Measurements from ENCODE around the gene LEP. TPM values are rescaled to one million over a fixed set of nuclear protein-coding genes. Genes with fewer than 3 reads are reported as not detected.

LEP gene
- total and polyA plus RNA-seq, 2 donors from 2014 or later: not detected

DNA sequence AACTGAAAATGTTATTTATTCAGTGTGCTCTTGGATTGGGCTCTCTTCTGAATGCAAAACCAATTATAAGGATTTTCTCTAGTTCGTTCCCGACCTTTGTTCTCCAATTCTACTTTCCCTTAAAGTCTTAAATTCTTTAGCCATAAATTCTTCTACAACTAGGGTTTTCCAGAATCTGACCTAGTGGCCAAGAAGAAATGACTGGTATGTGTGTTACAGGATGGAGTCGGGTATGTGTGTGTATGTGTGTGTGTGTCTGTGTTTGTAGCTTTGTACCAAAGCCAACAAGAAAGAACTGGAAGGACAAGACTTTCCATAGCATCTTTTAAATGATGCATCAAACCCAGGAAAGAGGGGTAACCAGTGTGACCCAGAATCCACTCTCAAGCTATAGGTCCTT is 25.8 kb upstream of the LEP start:
- FAIRE-seq (no peak), DNase-seq (peak in 1 of 5 donors; percentile 39)
- H3K36me3 ChIP-seq (ENCODE audit: control insufficient read depth in 2 of 3, insufficient read depth in 3 of 3, low read length in 3 of 3): no peaks in the 10 kb centered on the region
- TF ChIP-seq, protein P1, sequence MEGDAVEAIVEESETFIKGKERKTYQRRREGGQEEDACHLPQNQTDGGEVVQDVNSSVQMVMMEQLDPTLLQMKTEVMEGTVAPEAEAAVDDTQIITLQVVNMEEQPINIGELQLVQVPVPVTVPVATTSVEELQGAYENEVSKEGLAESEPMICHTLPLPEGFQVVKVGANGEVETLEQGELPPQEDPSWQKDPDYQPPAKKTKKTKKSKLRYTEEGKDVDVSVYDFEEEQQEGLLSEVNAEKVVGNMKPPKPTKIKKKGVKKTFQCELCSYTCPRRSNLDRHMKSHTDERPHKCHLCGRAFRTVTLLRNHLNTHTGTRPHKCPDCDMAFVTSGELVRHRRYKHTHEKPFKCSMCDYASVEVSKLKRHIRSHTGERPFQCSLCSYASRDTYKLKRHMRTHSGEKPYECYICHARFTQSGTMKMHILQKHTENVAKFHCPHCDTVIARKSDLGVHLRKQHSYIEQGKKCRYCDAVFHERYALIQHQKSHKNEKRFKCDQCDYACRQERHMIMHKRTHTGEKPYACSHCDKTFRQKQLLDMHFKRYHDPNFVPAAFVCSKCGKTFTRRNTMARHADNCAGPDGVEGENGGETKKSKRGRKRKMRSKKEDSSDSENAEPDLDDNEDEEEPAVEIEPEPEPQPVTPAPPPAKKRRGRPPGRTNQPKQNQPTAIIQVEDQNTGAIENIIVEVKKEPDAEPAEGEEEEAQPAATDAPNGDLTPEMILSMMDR (IDR thresholded peaks at IDR 0.05; ENCODE audit: borderline replicate concordance, extremely low read depth, insufficient read depth): no peak
- no peaks in the 10 kb centered on the region for H3K27me3 ChIP-seq (ENCODE audit: control insufficient read depth, insufficient read depth, low read length)
- H3K27ac ChIP-seq (ENCODE audit: low read depth in 2 of 2, low read length in 2 of 2): no peak overlapping the region
- no peak overlapping the region for H3K4me3 ChIP-seq (ENCODE audit: low read length in 3 of 3)
- no peak overlapping the region for H3K9ac ChIP-seq (ENCODE audit: low read length in 3 of 3)
- no peaks in the 10 kb centered on the region for H3K9me3 ChIP-seq (ENCODE audit: control insufficient read depth in 2 of 3, insufficient read depth in 1 of 3, low read length in 3 of 3)
- intact Hi-C loops (cut with DNase I): no loop called here
- no peaks in the 10 kb centered on the region for H3K4me1 ChIP-seq (ENCODE audit: control insufficient read depth in 2 of 3, insufficient read depth in 2 of 3, low read depth in 1 of 3, low read length in 3 of 3)

DNA sequence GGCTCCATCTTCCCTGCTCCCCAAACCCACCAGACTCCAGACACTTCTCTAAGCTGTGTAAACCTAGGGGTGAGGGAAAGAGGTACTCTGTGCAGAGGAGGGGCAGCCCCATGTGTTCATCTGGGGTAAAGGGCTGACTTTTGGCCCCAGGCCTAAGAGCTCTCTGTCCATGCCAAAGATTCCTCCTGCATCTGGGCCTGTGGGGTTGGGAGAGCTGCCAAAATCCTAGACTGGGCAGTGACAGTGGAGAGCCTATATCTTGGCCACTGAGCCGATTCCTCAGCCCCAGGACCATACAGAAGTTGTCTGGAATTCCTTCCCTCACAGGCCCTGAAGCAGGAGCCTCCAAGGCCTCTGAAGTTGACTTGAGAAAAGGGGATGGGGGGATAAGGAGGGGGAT is 25.3 kb upstream of the LEP start:
- Histone ChIP-seq H3K9me3 (ENCODE audit: control insufficient read depth in 2 of 3, insufficient read depth in 1 of 3, low read length in 3 of 3) (no peaks in the 10 kb centered on the region), H3K4me3 (ENCODE audit: low read length in 3 of 3) (no peak overlapping the region), H3K27ac (ENCODE audit: low read depth in 2 of 2, low read length in 2 of 2) (no peak overlapping the region), H3K27me3 (ENCODE audit: control insufficient read depth, insufficient read depth, low read length) (no peaks in the 10 kb centered on the region), H3K36me3 (ENCODE audit: control insufficient read depth in 2 of 3, insufficient read depth in 3 of 3, low read length in 3 of 3) (no peaks in the 10 kb centered on the region), H3K9ac (ENCODE audit: low read length in 3 of 3) (no peak overlapping the region), H3K4me1 (ENCODE audit: control insufficient read depth in 2 of 3, insufficient read depth in 2 of 3, low read depth in 1 of 3, low read length in 3 of 3) (no peaks in the 10 kb centered on the region)
- intact Hi-C loops (cut with DNase I): no loop called here
- TF ChIP-seq, protein P1 (IDR thresholded peaks at IDR 0.05; ENCODE audit: borderline replicate concordance, extremely low read depth, insufficient read depth): no peak
- no peak for DNase-seq
- no peak for FAIRE-seq

DNA sequence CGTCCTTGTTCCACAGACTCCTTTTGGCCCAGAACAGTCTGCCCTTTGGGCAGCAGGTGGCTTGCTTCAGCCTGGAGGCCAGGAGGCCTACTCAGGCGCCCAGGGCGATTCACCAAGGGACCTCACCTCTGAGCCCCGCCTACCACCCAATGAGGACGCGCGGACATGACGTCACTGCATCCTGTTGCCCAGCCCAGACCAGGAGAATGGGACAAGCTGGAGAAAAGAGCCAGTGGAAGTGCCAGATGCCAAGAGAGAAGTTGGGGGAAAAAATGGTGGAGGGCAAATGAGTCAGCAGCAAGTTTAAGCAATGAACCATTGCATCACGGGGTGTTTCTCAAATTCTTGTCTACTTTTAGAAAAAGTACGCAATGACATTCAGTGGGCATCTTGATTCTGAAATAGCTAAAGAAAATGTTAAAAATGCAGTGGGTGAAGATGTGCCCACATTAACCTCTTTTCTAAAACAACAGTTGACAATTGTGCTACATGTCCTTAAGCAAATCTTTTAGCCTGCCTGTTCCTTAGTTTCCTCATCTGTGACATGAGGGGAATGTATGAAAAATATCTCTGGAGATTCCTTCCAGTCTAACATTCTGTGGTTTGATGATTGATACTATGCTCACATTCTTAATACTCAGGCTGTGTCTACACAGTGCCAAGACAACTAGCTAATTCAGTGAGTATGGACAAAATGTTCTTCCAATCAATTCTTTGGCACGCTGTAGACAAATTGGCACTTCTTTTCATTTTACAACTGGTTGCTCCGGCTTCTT is 23.9 kb upstream of the LEP start:
- intact Hi-C loops (cut with DNase I): no loop called here
- H3K27ac ChIP-seq (ENCODE audit: low read depth in 2 of 2, low read length in 2 of 2): no peak overlapping the region

More for the DNA sequence above, 23.9 kb upstream of the LEP start:
- DNase-seq (no peak), FAIRE-seq (no peak)
- Histone ChIP-seq H3K9ac (ENCODE audit: low read length in 3 of 3) (no peak overlapping the region), H3K27me3 (ENCODE audit: control insufficient read depth, insufficient read depth, low read length) (no peaks in the 10 kb centered on the region), H3K36me3 (ENCODE audit: control insufficient read depth in 2 of 3, insufficient read depth in 3 of 3, low read length in 3 of 3) (no peaks in the 10 kb centered on the region), H3K9me3 (ENCODE audit: control insufficient read depth in 2 of 3, insufficient read depth in 1 of 3, low read length in 3 of 3) (no peaks in the 10 kb centered on the region), H3K4me3 (ENCODE audit: low read length in 3 of 3) (no peak overlapping the region), H3K4me1 (ENCODE audit: control insufficient read depth in 2 of 3, insufficient read depth in 2 of 3, low read depth in 1 of 3, low read length in 3 of 3) (peaks cover 0 to 4% (median 4%) of the 10 kb centered on the region in 3 donors)
- TF ChIP-seq, protein P1 (IDR thresholded peaks at IDR 0.05; ENCODE audit: borderline replicate concordance, extremely low read depth, insufficient read depth): no peak
